T-helper 2 cell treated with Interferon-gamma antibody and Interleukin-4, amounts not matched to agents 5 μg/mL and 100 μg/mL, for 36 hours (primary cell): ENCODE measurements around the gene DYRK1A.

ENCODE experiments used
- DNase-seq: peaks from one replicate; pipeline ENCODE4 v3.0.0; 2021; ENCODE audit warnings: low spot score
- H3K27ac Mint-ChIP-seq: one replicate; pipeline ENCODE4 v1.8.0; 2021; ENCODE audit warnings: mild to moderate bottlenecking, mixed read lengths
- H3K27me3 Mint-ChIP-seq: one replicate; pipeline ENCODE4 v1.8.0; 2021; ENCODE audit warnings: low read depth, mixed read lengths
- H3K36me3 Mint-ChIP-seq: one replicate; pipeline ENCODE4 v1.8.0; 2021; ENCODE audit warnings: low read depth, mixed read lengths
- H3K4me1 Mint-ChIP-seq: one replicate; pipeline ENCODE4 v1.8.0; 2021; ENCODE audit warnings: low read depth, mixed read lengths
- H3K4me3 Mint-ChIP-seq: one replicate; pipeline ENCODE4 v1.8.0; 2022; ENCODE audit warnings: mild to moderate bottlenecking, moderate library complexity, mixed read lengths
- H3K9me3 Mint-ChIP-seq: one replicate; pipeline ENCODE4 v1.8.0; 2021; ENCODE audit warnings: mixed read lengths

DYRK1A gene

DNA sequence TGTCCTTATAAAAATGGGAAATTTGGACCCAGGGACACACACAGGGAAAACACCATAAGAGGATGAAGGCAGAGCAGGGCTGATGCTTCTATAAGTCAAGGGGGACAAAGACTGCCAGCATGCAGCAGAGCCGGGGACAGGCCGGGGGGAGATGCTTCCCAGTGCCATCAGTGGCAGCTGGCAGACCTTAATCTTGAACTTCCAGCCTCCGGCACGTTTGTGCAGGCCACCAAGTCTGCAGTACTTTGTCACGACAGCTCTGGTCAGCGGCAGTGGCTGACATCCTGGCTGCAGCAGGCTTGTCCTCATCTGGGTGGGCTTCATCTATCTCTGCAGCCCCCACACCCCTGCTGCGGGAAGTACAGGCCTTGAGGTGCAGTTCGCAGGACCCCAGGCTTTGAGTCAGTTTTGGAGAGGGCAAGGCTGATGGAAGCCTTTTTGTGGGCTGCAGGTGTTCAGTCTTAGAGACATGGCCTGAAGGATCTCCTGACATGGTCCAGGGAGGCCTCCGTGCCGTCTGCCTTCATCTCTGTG, 186.0 kb downstream of the DYRK1A start:
- no peak overlapping the region for H3K4me3 Mint-ChIP-seq
- no peak overlapping the region for H3K27ac Mint-ChIP-seq
- H3K36me3 Mint-ChIP-seq, result no peaks in the 10 kb centered on the region
- DNase-seq, result no peak
- no peaks in the 10 kb centered on the region for H3K9me3 Mint-ChIP-seq
- peaks cover 3% of the 10 kb centered on the region for H3K4me1 Mint-ChIP-seq
- peaks cover 3% of the 10 kb centered on the region for H3K27me3 Mint-ChIP-seq

DNA sequence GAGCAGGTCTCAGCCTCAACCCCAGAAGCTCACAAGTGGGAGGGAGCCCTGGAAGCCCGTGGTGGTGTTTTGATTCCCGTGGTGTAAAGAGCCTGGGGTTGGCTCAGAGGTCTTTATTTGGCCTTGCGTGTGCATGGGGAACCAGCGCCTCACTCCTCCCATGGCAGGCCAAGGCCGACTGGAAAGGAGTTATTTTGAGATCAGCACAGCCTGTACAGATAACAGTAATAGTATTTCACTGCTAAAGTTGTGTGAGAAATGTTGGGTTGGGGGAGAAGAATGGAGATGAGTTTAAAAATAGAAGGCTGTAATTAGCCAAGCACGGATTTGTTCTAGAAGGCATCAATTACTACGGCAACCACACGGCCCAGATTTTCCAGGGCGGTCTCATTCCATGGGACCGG, 186.5 kb downstream of the DYRK1A start:
- Mint-ChIP-seq H3K27ac (no peak overlapping the region), H3K27me3 (peaks cover 3% of the 10 kb centered on the region), H3K4me3 (no peak overlapping the region), H3K9me3 (no peaks in the 10 kb centered on the region), H3K4me1 (no peaks in the 10 kb centered on the region), H3K36me3 (no peaks in the 10 kb centered on the region)
- DNase-seq, result no peak

DNA sequence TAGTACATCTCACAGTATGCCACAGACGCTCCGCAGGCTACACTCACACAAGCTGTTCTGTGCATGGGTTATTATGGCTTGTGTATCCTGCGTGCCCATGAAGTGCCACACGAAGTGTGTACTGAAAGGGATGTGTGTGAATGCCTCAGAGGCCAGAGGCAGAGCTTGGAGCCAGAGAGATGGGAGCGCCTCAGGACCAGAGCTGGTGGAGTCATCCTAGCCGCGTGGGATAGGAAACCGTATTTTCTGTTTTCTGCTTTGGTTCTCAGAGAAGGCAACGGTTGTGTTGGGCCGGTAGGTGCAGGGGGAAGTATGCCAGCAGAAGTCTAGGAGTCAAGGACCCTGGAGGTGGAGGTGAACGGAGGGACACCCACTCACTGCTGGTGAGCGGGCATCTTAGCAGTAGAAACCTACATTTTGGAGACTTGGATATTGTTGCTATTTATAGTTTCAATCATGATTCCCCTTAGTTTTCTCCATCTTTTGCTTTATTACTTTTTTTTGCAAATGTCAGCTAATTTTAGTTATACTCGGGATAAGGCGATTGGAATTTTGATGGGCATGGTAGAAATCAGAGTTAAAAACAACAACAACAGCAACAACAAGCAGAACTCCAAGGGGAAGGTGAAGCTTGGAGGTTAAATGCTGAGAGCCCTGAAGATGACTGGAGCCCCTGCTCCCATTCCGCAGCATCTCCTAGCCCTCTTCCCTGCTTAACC, 188.2 kb downstream of the DYRK1A start:
- Mint-ChIP-seq H3K36me3 (no peaks in the 10 kb centered on the region), H3K27ac (no peak overlapping the region)

DNA sequence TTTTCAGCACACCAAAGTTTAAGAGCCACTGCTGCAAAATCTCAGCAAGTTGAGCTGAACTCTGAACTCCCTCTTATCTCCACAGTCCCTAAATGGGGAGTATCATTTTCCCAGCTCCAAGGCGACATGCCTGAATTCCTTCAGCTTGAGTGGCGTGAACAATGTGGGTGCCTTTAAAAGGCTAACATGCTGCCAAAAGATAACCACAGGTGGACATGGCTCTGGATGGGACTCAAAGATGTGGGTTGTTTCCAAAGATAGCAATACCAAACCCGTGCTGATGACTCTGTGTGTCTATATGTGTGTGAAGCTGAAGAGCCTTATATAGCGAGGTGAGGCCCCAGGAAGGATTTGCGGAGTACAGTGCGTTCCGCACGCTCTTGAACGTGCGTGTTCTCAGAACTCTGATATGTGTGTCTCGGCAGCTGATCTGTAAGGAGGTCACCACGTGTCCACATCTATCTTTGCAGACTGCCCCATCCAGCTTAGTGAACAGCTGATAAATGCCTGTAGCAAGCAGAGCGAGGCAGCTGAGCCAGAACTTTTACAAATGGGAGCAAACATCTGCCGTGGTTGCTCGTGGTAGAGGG, 189.2 kb downstream of the DYRK1A start:
- no peaks in the 10 kb centered on the region for H3K9me3 Mint-ChIP-seq
- H3K4me3 Mint-ChIP-seq, result no peak overlapping the region
- H3K27ac Mint-ChIP-seq, result no peak overlapping the region
- DNase-seq, result no peak
- H3K27me3 Mint-ChIP-seq, result peaks cover 3% of the 10 kb centered on the region
- H3K36me3 Mint-ChIP-seq, result no peaks in the 10 kb centered on the region
- H3K4me1 Mint-ChIP-seq, result no peaks in the 10 kb centered on the region

More for the DNA sequence above, 188.2 kb downstream of the DYRK1A start:
- Mint-ChIP-seq H3K27me3 (peaks cover 3% of the 10 kb centered on the region), H3K4me1 (no peaks in the 10 kb centered on the region), H3K4me3 (no peak overlapping the region), H3K9me3 (no peaks in the 10 kb centered on the region)
- DNase-seq, result no peak

DNA sequence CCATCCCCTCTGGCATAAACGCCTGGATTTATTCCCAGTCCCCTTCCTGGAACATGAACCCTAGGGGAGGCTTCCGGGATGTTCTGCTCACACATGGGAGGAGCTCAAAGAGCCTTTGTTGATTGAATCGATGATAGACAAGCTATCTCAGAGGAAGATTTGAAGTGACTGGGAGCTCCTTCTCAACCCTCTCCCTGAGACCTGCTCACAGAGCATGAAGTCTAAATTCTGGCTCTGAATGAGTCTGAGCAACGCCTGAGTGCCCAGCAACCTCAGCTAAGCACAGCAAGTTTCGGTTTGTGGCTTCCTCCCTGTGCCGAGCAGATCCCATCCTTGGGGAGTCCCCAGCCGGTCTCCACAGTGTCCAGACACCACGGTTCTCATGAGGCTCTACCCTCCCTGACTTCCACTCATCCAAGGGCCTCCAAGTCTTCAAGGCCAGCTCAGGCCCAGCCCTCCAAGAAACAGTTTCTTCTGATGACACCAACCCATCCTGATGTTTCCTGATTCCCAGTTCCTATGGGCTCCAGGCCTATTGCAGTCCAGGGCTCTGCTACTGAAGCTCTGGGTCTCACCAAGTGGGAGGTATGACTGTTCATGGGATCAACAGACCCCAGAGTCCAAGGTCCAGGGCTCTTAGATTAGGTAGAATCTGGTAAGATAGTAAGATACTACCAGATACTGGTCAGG, 190.8 kb downstream of the DYRK1A start:
- no peaks in the 10 kb centered on the region for H3K36me3 Mint-ChIP-seq
- H3K27me3 Mint-ChIP-seq, result peaks cover 3% of the 10 kb centered on the region
- H3K4me1 Mint-ChIP-seq, result peaks cover 2% of the 10 kb centered on the region
- DNase-seq, result no peak
- H3K4me3 Mint-ChIP-seq, result no peak overlapping the region
- H3K27ac Mint-ChIP-seq, result no peak overlapping the region
- H3K9me3 Mint-ChIP-seq, result no peaks in the 10 kb centered on the region

DNA sequence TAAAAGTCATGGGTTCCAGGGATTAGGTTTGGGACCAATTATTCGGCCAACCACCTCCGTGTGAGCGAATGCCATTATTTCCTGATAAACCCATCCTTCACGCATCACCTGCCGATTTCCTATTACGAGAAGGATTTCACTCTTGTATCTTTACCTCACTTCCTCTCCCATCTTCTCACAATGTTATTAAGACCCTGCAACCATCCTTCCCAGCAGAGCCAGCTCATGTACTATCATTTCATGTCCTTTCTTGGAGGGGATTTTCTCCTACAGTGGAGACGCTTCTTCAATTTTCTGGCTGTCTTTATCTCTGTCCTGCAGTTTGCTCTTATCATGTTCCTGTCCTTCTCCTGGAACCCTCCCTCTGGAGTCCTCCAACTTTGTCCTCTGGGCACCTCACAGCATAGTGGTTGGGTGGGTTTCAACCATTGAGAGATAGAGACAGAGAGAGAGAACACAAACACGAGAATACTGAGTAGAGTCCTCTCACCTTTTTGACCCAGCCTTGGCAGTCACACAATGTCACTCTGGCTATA, 192.2 kb downstream of the DYRK1A start:
- Mint-ChIP-seq H3K4me1 (peaks cover 2% of the 10 kb centered on the region), H3K4me3 (no peak overlapping the region), H3K36me3 (no peaks in the 10 kb centered on the region), H3K9me3 (no peaks in the 10 kb centered on the region), H3K27me3 (peaks cover 3% of the 10 kb centered on the region), H3K27ac (no peak overlapping the region)
- DNase-seq, result no peak

DNA sequence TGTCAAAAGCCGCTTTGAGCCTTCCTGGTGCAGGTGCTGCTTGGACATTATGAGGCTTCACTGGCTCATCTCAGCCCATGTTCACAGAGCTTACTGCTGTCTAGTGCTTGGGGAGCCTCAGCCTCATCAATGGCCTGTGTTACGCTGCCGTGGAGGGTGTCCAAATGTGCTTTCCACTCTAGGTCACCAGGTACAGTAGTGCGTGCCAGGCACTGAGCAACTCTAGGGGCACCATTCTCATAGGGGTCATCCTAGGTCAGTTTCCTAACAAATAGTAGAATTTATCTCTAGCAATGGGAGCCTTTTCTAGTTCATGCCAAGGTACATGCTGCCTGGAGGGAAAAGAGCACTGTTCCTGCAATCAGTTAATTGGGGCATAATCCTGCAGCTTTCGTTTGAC, 193.8 kb downstream of the DYRK1A start:
- no peak overlapping the region for H3K27ac Mint-ChIP-seq
- H3K36me3 Mint-ChIP-seq, result no peaks in the 10 kb centered on the region
- H3K9me3 Mint-ChIP-seq, result no peaks in the 10 kb centered on the region
- H3K4me3 Mint-ChIP-seq, result no peak overlapping the region
- H3K4me1 Mint-ChIP-seq, result peaks cover 8% of the 10 kb centered on the region
- no peaks in the 10 kb centered on the region for H3K27me3 Mint-ChIP-seq
- DNase-seq, result no peak

DNA sequence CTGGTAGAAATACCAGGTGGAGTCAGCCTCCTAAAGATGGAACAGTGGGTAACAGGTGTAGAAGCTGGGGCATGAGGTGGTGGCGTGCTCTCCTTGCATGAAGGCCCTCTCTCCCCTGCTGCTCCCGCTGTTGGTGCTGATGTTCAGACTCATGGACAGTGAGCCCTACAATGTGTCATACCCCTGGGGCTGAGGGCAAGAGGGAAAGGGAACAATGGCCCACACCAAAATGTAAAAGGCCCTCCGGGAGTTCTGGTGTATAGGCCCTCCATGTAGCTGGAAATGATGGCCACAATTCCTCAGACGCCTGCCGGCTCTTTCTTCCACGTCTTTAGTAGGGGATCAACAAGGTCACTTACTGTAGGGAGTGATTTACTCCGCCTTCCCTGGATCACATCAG, 194.9 kb downstream of the DYRK1A start:
- Mint-ChIP-seq H3K27me3 (no peaks in the 10 kb centered on the region), H3K4me3 (no peak overlapping the region), H3K4me1 (peaks cover 11% of the 10 kb centered on the region), H3K9me3 (no peaks in the 10 kb centered on the region), H3K27ac (no peak overlapping the region), H3K36me3 (no peaks in the 10 kb centered on the region)
- DNase-seq, result no peak

DNA sequence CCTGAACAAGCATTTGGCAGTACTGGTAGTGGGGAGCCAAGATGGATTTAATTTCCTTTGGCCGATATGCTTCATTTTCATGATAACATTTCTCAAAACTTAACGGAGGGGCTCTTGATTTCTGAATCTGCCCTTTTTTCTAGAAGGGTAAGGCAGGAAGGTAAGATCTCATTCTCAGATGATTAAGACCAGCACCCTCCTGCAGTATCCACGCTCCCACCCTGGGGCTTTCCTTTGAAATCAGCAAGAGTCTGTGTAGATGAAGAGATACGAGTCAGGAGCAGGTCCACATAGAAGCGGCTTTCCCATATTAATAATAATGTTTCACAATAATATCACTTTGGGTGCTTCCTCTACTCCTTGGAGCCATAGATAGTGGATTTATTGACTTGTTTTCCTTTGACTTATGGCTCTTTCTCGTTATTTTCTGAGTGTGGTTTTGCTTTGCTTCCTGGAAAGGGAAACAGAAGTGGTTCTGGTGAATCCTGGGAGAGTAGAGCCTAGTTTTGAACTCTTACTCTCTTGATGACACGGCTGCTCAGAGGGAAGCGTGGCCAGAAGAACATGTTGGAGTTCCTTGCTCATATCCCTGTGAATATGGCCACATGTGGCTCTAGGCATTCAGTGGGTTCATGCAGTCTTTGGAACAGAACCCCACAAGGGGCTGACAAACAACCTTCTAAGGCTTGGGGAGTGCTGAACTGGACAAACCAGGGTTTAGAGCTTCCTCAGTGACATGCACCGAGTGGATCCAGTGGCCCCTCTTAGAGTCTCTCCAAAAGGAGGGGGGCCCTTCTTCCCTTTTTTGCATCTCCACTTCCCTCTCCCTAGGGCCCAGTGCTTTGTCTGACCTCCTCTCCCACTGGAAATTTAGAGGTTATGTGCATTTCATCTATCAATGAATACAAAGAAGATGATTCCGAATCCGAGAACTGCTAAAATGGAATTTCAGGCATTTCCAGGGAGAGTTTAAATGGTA, 195.7 kb downstream of the DYRK1A start:
- H3K4me1 Mint-ChIP-seq, result peaks cover 11% of the 10 kb centered on the region
- no peaks in the 10 kb centered on the region for H3K9me3 Mint-ChIP-seq
- H3K27me3 Mint-ChIP-seq, result no peaks in the 10 kb centered on the region
- peak overlapping the region; percentile 21 for H3K27ac Mint-ChIP-seq
- H3K4me3 Mint-ChIP-seq, result peak overlapping the region; percentile 91
- no peak for DNase-seq
- H3K36me3 Mint-ChIP-seq, result no peaks in the 10 kb centered on the region

DNA sequence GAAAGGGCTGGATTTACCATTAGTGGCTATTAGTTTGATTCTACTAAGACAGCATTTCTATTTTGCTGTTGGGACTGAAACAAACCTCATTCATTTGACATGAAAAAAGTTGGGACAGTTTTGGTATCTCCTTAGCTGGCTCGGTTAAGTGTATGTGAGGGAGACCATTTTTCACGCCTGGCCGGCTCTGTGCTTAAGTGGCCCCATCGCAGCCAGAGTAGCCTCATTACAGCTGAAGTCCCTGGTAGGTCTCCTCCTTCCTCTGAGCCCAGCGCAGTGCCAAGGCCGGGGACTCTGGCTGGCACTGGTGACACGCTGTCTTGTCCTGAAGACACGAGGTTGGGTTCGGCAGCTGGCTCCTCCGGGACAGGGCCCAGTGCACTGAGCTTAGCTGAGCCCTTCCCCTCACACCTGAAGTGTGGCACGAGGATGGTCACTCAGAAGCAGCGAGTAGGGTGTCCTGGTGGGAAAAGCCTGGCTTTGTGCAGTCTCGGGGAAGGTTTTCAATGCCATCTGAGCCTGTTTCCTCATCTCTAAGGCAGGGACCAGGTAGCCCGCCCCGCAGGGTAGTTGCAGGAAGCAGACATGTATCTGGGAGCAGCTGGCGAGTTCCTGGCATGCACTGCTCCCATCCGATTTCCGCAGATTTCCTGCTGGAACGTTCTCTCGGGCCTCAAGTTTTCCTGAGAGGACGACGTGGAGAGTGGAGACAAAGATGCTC, 196.5 kb downstream of the DYRK1A start:
- H3K36me3 Mint-ChIP-seq, result no peaks in the 10 kb centered on the region

DNA sequence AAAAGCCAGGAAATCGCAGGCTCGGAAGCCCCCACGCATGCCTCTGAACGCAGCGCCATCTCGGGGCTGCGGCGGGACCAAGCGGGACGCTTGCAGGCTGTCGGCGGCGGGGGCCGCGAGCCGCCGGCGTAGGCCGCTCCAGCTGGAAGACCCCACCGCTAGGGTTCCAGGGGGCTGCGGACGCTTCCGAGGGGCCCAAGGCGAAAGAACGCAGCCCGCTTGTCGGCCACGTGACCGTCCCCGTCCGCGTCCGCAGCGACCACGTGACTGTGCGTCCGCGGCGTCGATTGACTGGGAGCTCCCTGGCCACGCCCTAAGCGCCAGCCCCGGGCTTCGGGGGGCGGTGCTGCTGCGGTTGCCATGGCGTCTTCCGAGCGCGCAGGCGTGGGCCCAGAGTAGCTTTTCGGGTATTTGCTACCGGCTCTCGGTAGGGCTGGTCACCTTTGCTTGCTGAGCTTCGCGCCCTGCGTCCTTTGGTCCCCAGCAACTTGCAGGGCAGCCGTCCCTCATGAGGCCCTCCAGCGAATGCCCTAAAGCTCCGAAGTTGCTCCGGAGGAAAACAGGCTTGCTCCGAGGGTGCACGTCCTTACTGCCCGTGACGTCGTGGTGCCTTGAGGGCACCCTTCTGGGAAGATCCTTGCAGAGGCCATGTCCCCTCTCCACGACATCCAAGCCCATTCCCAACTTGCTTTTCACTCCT, 197.2 kb downstream of the DYRK1A start:
- Mint-ChIP-seq H3K27ac (peak overlapping the region; percentile 100), H3K36me3 (no peaks in the 10 kb centered on the region), H3K4me3 (peak overlapping the region; percentile 91), H3K4me1 (peaks cover 11% of the 10 kb centered on the region), H3K27me3 (no peaks in the 10 kb centered on the region), H3K9me3 (no peaks in the 10 kb centered on the region)
- peak; percentile 94 for DNase-seq

More for the DNA sequence above, 196.5 kb downstream of the DYRK1A start:
- H3K4me3 Mint-ChIP-seq, result peak overlapping the region; percentile 91
- no peaks in the 10 kb centered on the region for H3K9me3 Mint-ChIP-seq
- peak overlapping the region; percentile 90 for H3K27ac Mint-ChIP-seq
- no peaks in the 10 kb centered on the region for H3K27me3 Mint-ChIP-seq
- H3K4me1 Mint-ChIP-seq, result peaks cover 11% of the 10 kb centered on the region
- no peak for DNase-seq

DNA sequence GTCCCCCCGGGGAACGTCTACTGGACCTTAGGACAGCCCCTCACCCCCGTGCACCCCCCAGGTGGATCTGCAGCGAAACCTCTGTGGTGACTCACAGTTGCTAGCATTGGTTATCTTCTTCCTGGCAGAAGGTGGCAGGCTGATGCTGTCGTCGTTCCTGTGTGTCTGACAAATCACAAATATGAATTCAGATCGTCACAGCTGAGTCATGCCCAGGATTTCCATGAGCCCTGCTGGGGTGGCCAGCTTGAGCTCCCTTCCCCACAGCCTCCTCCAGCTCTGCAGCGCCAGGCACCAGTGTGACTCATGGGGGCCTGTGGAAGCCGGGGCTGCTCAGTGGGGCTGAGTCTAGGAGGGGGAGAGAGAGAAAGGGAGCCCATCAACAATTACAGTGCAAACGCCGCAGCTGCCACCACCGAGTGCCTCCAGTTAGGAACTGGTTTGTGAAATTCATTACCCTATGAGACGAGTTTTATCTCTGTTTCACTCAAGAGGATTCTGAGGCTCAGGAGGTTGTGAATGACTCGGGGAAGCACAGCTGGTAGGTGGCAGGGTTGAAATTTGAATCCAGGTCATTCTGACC, 197.9 kb downstream of the DYRK1A start:
- H3K36me3 Mint-ChIP-seq, result no peaks in the 10 kb centered on the region
- H3K4me1 Mint-ChIP-seq, result peaks cover 11% of the 10 kb centered on the region

More for the DNA sequence above, 197.9 kb downstream of the DYRK1A start:
- Mint-ChIP-seq H3K27me3 (peaks cover 2% of the 10 kb centered on the region), H3K4me3 (peak overlapping the region; percentile 91), H3K27ac (peak overlapping the region; percentile 100), H3K9me3 (no peaks in the 10 kb centered on the region)
- DNase-seq, result peak; percentile 92
